Breast epithelium (tissue), 4 donors: ENCODE measurements around the gene PCGF5. TPM values are rescaled to one million over a fixed set of nuclear protein-coding genes. Genes with fewer than 3 reads are reported as not detected.
"Not testable (repeated sequence)": the region's sequence is repeated elsewhere in the genome, so short reads cannot be mapped to it uniquely, and the experiment has no call there.

Experiments used
- DNase-seq, 2 donors: peaks; one replicate each; pipeline ENCODE4 v3.0.0-alpha.2; 2019; ENCODE audit warnings: low spot score in 2 of 2
- H3K27ac ChIP-seq, 2 donors: fragments of 200-600 bp; sonication (generic) in 1 of 2; one replicate each; pipeline ENCODE4 v1.5.1; 2016 to 2019; ENCODE audit warnings: mild to moderate bottlenecking in 1 of 2
- H3K27me3 ChIP-seq, 2 donors: fragments of 200-600 bp; sonication (generic) in 1 of 2; one replicate each; pipeline versions ENCODE4 v1.5.1 to v1.6.0; 2017 to 2019; ENCODE audit warnings: control low read depth in 1 of 2, mild to moderate bottlenecking in 1 of 2
- H3K36me3 ChIP-seq: fragments of 200-600 bp; one replicate; pipeline ENCODE4 v1.5.1; 2019
- H3K4me1 ChIP-seq, 2 donors: fragments of 200-600 bp; sonication (generic); one replicate each; pipeline ENCODE4 v1.5.1; 2016 to 2019; ENCODE audit warnings: control low read depth in 1 of 2
- H3K4me3 ChIP-seq, 3 donors: fragments of 200-600 bp; sonication (generic); 1 replicate in 2 of 3; 2 replicates in 1 of 3; pipeline ENCODE4 v1.5.1; 2016 to 2019; ENCODE audit warnings: mild to moderate bottlenecking in 3 of 3, moderate library complexity in 2 of 3
- H3K9me3 ChIP-seq, 2 donors: fragments of 200-600 bp; sonication (generic) in 1 of 2; one replicate each; pipeline ENCODE4 v1.5.1; 2016 to 2019; ENCODE audit warnings: control low read depth in 1 of 2
- CTCF ChIP-seq, 3 donors: fragments of 450-650 bp; IDR thresholded peaks; one replicate each; pipeline ENCODE4 v1.5.1; 2016 to 2017; ENCODE audit warnings: antibody characterized with exemption in 3 of 3, mild to moderate bottlenecking in 3 of 3, moderate library complexity in 3 of 3
- POLR2A ChIP-seq: fragments of 450-650 bp; IDR thresholded peaks from one replicate; pipeline ENCODE4 v1.6.1; 2016; ENCODE audit warnings: antibody characterized with exemption, mild to moderate bottlenecking, moderate library complexity
- POLR2AphosphoS5 ChIP-seq, 3 donors: sonication (generic); formaldehyde crosslinking; IDR thresholded peaks; one replicate each; pipeline ENCODE4 v1.6.1; 2017; ENCODE audit warnings: antibody characterized with exemption in 3 of 3
- intact Hi-C: fragments of 100-400 bp; cut with DNase I; formaldehyde crosslinking; loops from one replicate; pipeline ENCODE4 v1.15.1; 2023; ENCODE audit warnings: low total_unique reads
- total RNA-seq, 3 donors: library from RNA; depleted of rRNA; stranded (reverse); fragments of >200 nt; gene quantifications; one replicate each; pipeline ENCODE4 v1.1.0, GENCODE V29; 2016

The PCGF5 gene
- total RNA-seq, 3 donors from 2014 or later, result 36.5 to 66.9 (median 39.3) TPM

- no peaks in the 10 kb centered on the region for H3K27me3 ChIP-seq
- no peaks in the 10 kb centered on the region for H3K9me3 ChIP-seq
- peaks cover 7% of the 10 kb centered on the region for H3K36me3 ChIP-seq
- no peaks in the 10 kb centered on the region for H3K4me1 ChIP-seq
- DNase-seq, result no peak
- H3K4me3 ChIP-seq, result no peak overlapping the region
- no peak overlapping the region for H3K27ac ChIP-seq
- no peak for TF ChIP-seq POLR2AphosphoS5 (IDR thresholded peaks at IDR 0.05)
- no peak for TF ChIP-seq POLR2A
- TF ChIP-seq CTCF (IDR thresholded peaks at IDR 0.05), result no peak
- intact Hi-C loops, result no loop called here
Observed at GRCh38 chr10:91253300-91253699, 32.8 kb downstream of the PCGF5 start.

- Histone ChIP-seq H3K36me3 (peaks cover 7% of the 10 kb centered on the region), H3K4me3 (no peak overlapping the region)
- intact Hi-C loops, result no loop called here
Observed at GRCh38 chr10:91257310-91257709, 36.8 kb downstream of the PCGF5 start.

GRCh38 chr10:91260417-91260816 is 40.0 kb downstream of the PCGF5 start:
- H3K4me1 ChIP-seq, intact Hi-C loops, H3K27ac ChIP-seq, H3K9me3 ChIP-seq, H3K27me3 ChIP-seq, DNase-seq, H3K4me3 ChIP-seq, H3K36me3 ChIP-seq: not testable (repeated sequence)

More at GRCh38 chr10:91257310-91257709, 36.8 kb downstream of the PCGF5 start:
- no peaks in the 10 kb centered on the region for H3K4me1 ChIP-seq
- H3K27ac ChIP-seq, result no peak overlapping the region
- no peak for DNase-seq
- no peaks in the 10 kb centered on the region for H3K27me3 ChIP-seq
- no peak for TF ChIP-seq POLR2AphosphoS5 (IDR thresholded peaks at IDR 0.05)
- no peak for TF ChIP-seq POLR2A
- TF ChIP-seq CTCF (IDR thresholded peaks at IDR 0.05), result no peak
- no peaks in the 10 kb centered on the region for H3K9me3 ChIP-seq

- Histone ChIP-seq H3K4me3 (no peak overlapping the region), H3K36me3 (no peaks in the 10 kb centered on the region), H3K9me3 (no peaks in the 10 kb centered on the region), H3K4me1 (no peaks in the 10 kb centered on the region), H3K27me3 (no peaks in the 10 kb centered on the region), H3K27ac (no peak overlapping the region)
- TF ChIP-seq CTCF (IDR thresholded peaks at IDR 0.05) (no peak), POLR2A (no peak), POLR2AphosphoS5 (IDR thresholded peaks at IDR 0.05) (no peak)
- DNase-seq, result no peak
- intact Hi-C loops, result no loop called here
Observed at GRCh38 chr10:91271886-91272285, 51.4 kb downstream of the PCGF5 start.

- H3K36me3 ChIP-seq, result no peaks in the 10 kb centered on the region
- intact Hi-C loops, result no loop called here
- H3K4me1 ChIP-seq, result no peaks in the 10 kb centered on the region
- DNase-seq, result no peak
- H3K9me3 ChIP-seq, result no peaks in the 10 kb centered on the region
- H3K4me3 ChIP-seq, result no peak overlapping the region
- H3K27me3 ChIP-seq, result no peaks in the 10 kb centered on the region
- TF ChIP-seq POLR2A (no peak), POLR2AphosphoS5 (IDR thresholded peaks at IDR 0.05) (no peak), CTCF (IDR thresholded peaks at IDR 0.05) (no peak)
- H3K27ac ChIP-seq, result no peak overlapping the region
Observed at GRCh38 chr10:91284486-91285090, 64.1 kb downstream of the PCGF5 start.

- no peak for DNase-seq
- TF ChIP-seq POLR2A, result no peak
- no peak for TF ChIP-seq POLR2AphosphoS5 (IDR thresholded peaks at IDR 0.05)
- no peak for TF ChIP-seq CTCF (IDR thresholded peaks at IDR 0.05)
- no peaks in the 10 kb centered on the region for H3K36me3 ChIP-seq
- H3K27me3 ChIP-seq, result no peaks in the 10 kb centered on the region
- intact Hi-C loops, result no loop called here
- H3K4me3 ChIP-seq, result no peak overlapping the region
- no peaks in the 10 kb centered on the region for H3K4me1 ChIP-seq
- H3K27ac ChIP-seq, result no peak overlapping the region
- no peaks in the 10 kb centered on the region for H3K9me3 ChIP-seq
Observed at GRCh38 chr10:91286572-91286971, 66.1 kb downstream of the PCGF5 start.
